GM12878 (cell line): ENCODE data around the gene NR3C1.

Source experiments
- CREM ChIP-seq: IDR thresholded peaks from 2 replicates; pipeline ENCODE4 v1.6.1; 2014; ENCODE audit warnings: antibody characterized with exemption, low read depth
- RELA ChIP-seq: fragments of 450-650 bp; IDR thresholded peaks from 2 replicates; pipeline ENCODE4 v1.8.0; 2014; ENCODE audit warnings: borderline replicate concordance; ENCODE audit not compliant: partially characterized antibody

GRCh38 chr5:143315929-143316328 lies 87.6 kb downstream of the NR3C1 start:
- TF ChIP-seq RELA, result no peak
- no peak for TF ChIP-seq CREM
